Measurements from ENCODE around the gene WDR81. TPM values are rescaled to one million over a fixed set of nuclear protein-coding genes. Genes with fewer than 3 reads are reported as not detected.
"Not testable (repeated sequence)": the region's sequence is repeated elsewhere in the genome, so short reads cannot be mapped to it uniquely, and the experiment has no call there.

The WDR81 gene
- total RNA-seq, 4 donors from 2014 or later: 25.7 to 40.8 (median 32.1) TPM

- Histone ChIP-seq H3K4me1 (peaks cover 10 to 20% (median 17%) of the 10 kb centered on the region in 4 donors), H3K4me3 (no peak overlapping the region), H3K27ac (replicated peaks in 1 of 4) (no peak overlapping the region), H3K36me3 (no peaks in the 10 kb centered on the region), H3K9me3 (no peaks in the 10 kb centered on the region), H3K27me3 (peaks cover 0 to 9% (median 0%) of the 10 kb centered on the region in 4 donors)
- no peak for DNase-seq (ENCODE audit: extremely low spot score)
- intact Hi-C loops (cut with DNase I): no loop called here
- 78% methylated on average over 5 of the region's 5 CpGs for WGBS
- TF ChIP-seq CTCF (IDR thresholded peaks at IDR 0.05): no peak
These were observed 35.0 kb downstream of the WDR81 start for GRCh38 chr17:1759529-1759928.

GRCh38 chr17:1762233-1762900 is 37.9 kb downstream of the WDR81 start:
- DNase-seq (ENCODE audit: extremely low spot score): no peak
- Histone ChIP-seq H3K27ac (replicated peaks in 1 of 4) (peak overlapping the region; percentile 77 to 81 (median 80)), H3K36me3 (no peaks in the 10 kb centered on the region), H3K27me3 (peaks cover 0 to 22% (median 0%) of the 10 kb centered on the region in 4 donors), H3K9me3 (no peaks in the 10 kb centered on the region), H3K4me1 (peaks cover 16 to 41% (median 38%) of the 10 kb centered on the region in 4 donors), H3K4me3 (peak overlapping the region; percentile 48 to 57 (median 50))
- peak in 1 of 2 donors; percentile 23 for TF ChIP-seq POLR2AphosphoS5 (IDR thresholded peaks at IDR 0.05)
- no peak for TF ChIP-seq EP300 (IDR thresholded peaks at IDR 0.05)
- TF ChIP-seq POLR2A (IDR thresholded peaks at IDR 0.05; ENCODE audit: low read depth): peak; percentile 45
- 74% methylated on average over 11 of the region's 21 CpGs for WGBS
- intact Hi-C loops (cut with DNase I): no loop called here

- Histone ChIP-seq H3K27ac (replicated peaks in 1 of 4) (peak overlapping the region; percentile 77 to 81 (median 80)), H3K4me3 (peak overlapping the region; percentile 48 to 57 (median 50)), H3K4me1 (peaks cover 16 to 42% (median 39%) of the 10 kb centered on the region in 4 donors), H3K27me3 (peaks cover 0 to 29% (median 0%) of the 10 kb centered on the region in 4 donors), H3K36me3 (no peaks in the 10 kb centered on the region), H3K9me3 (no peaks in the 10 kb centered on the region)
- intact Hi-C loops (cut with DNase I): no loop called here
- 52% methylated on average over 9 of the region's 22 CpGs for WGBS
- TF ChIP-seq EP300 (IDR thresholded peaks at IDR 0.05) (no peak), CTCF (IDR thresholded peaks at IDR 0.05) (no peak), POLR2A (IDR thresholded peaks at IDR 0.05; ENCODE audit: low read depth) (no peak), POLR2AphosphoS5 (IDR thresholded peaks at IDR 0.05) (peak; percentile 19 to 20)
- DNase-seq (ENCODE audit: extremely low spot score): no peak
These were observed 38.7 kb downstream of the WDR81 start for GRCh38 chr17:1762901-1763898.

- Histone ChIP-seq H3K27ac (replicated peaks in 1 of 4) (peak overlapping the region; percentile 77 to 81 (median 80)), H3K36me3 (no peaks in the 10 kb centered on the region), H3K4me1 (peaks cover 16 to 42% (median 41%) of the 10 kb centered on the region in 4 donors), H3K4me3 (peak overlapping the region; percentile 48 to 57 (median 50)), H3K9me3 (no peaks in the 10 kb centered on the region), H3K27me3 (peaks cover 0 to 40% (median 0%) of the 10 kb centered on the region in 4 donors)
- DNase-seq (ENCODE audit: extremely low spot score): peak; percentile 96
- TF ChIP-seq CTCF (IDR thresholded peaks at IDR 0.05) (no peak), POLR2A (IDR thresholded peaks at IDR 0.05; ENCODE audit: low read depth) (peak; percentile 36), POLR2AphosphoS5 (IDR thresholded peaks at IDR 0.05) (peak; percentile 70 to 84)
- WGBS: 3% methylated on average over 10 of the region's 11 CpGs
- intact Hi-C loops (cut with DNase I): no loop called here
These were observed 39.8 kb downstream of the WDR81 start for GRCh38 chr17:1764284-1764683.

GRCh38 chr17:1764705-1765104 is 40.2 kb downstream of the WDR81 start:
- Histone ChIP-seq H3K4me1 (peaks cover 17 to 45% (median 42%) of the 10 kb centered on the region in 4 donors), H3K27me3 (peaks cover 0 to 44% (median 0%) of the 10 kb centered on the region in 4 donors), H3K27ac (replicated peaks in 1 of 4) (peak overlapping the region; percentile 77 to 81 (median 80)), H3K4me3 (peak overlapping the region in 1 of 4 donors; percentile 48)
- 79% methylated on average over 7 of the region's 7 CpGs for WGBS
- H3K36me3 ChIP-seq; DNase-seq (ENCODE audit: extremely low spot score); intact Hi-C loops (cut with DNase I); H3K9me3 ChIP-seq: not testable (repeated sequence)
